GM21737 (cell line): Measurements from ENCODE around the gene HAND2.

ENCODE experiments used
- ATAC-seq: cut with Tn5 transposase; IDR thresholded peaks from one replicate; pipeline ENCODE4 v1.9.1; 2021; ENCODE audit warnings: mild to moderate bottlenecking, moderate library complexity; ENCODE audit not compliant: unreplicated experiment

Gene HAND2

DNA sequence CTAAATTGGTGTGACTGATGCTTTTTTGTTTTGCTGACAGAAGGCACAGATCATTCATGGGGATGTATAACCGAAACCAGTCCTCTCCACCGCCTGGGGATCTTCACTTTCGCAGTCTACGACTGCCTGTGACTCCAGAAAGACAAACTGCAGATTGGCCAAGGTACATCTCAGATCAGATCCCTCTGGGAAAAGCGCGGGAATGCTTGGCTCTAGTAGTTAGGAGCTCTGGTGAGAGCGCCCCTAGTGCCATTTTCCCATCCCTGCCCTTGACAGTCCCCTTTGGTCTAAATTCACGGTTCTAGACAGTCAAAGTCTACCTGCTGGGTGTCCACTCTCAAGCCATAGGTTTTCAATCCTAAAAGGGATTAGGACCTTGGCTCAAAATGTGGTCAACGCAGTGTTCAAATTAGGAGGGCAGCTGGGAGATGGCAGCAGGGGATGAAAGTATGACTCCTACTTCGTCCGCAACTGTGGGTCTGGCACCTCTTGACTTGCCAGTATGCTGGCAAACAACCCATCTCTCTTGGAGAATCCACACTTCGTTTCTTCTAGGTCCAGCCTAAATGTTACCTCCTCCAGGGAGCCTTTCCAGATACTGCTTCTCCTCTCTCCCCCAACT is 6.9 kb upstream of the HAND2 start:
- ATAC-seq = no peak

DNA sequence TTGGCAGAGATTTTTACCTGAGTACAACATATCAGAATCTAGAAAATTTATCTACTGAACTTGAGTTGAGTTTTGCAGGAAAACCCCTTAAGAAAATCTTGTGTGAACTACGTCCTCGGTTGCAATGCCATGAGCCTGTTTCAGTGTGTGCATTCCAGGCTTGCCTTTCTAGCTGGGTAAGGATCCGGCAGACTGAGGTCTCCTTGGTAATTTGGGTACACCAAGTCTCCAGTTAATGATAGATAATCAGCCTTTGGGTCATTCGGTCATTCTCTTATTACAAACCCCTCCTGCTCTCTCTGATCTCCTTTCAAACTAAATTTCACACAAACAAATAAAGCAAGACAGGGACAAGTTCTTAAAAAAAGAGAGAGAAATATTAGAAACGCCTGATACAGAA is 5.9 kb upstream of the HAND2 start:
- no peak for ATAC-seq

DNA sequence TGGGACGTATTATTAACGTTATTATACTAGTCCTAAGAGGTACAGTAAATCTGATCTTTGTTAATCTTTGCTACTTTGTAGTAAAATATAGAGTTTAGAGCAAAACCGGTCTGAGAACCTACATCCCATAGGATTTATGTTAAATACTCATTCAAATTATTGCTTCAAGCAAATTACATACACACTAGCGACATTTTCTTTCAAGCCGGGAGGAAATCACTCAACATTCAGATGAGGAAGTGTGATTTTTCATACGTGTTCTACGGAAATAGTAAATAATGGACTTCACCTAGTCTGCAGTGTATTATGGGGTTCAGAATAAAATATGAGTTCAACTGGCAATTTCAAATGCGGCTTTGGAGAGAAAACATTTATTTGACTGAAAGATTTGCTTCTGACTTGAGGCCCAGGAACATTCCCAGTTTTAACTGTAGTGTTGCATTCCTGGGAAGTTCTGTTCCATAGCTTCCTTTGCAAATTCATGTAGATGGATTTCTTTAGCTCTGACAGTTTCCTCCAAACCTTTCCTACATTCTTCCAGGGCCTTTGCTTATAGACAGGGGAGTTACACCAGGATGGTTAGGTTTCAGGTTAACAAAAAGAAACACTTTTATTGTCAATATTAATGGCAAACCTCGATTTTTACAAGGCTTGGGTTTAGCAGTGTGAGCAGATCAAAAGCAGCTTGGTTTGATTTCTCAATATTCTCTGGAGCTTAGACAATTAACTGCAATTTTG is 5.3 kb upstream of the HAND2 start:
- ATAC-seq = no peak

DNA sequence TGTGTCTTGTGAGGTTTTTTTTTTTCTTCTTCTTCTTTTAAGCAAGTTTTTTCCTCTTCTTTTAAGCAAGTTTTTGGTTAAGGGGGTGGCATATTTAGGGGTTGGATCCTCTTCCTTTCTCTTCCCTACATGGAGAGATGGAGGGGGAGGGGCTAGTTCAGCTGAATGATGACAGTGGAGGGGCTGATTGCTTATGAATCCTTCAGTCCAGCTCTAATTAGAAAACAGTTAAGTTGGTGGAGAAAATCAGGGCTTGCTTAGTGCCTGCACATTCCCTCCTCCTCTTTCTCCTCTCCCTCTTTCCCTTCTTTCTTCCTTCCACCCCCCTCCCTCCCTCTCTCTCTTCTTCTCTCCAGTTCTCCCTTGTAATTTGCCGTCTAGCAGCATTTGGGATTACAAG is 4.4 kb upstream of the HAND2 start:
- no peak for ATAC-seq

DNA sequence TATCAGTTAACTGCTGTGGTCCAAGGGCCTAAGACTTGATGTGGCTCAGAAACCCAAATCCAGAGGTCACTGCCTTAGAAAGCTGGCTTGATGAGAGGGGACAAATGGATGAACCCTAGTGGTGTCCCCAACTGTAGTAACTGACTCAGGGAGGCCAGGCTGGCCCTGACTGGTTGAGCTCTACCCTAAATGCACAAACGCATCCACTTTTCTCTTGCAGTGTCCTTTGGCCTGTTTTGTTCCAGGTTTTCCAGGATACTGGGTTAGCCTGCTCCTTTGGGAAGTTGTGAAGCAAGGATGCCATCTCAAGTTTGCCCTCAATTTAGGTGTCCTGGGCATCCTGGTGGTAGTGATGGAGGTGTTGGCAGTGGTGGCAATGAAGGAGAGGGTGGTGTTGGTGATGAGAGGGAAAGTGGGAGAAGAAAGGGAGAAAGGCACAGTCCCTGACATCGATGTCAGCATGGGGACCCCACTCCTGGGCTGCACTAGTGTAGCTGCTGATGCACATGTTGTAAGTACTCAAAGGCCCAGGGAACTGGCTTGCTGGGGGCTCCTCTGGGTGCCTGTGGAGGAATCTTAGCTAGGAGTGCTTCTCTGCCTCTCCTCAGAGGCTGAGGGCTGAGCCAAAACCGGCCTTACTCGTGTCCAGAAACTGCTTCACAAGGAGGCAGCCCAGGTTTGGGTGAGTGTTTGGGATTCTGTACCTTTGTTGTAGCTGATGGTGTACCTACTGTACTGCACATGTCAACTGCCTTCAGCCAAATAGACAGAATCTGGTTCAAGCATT is 2.9 kb upstream of the HAND2 start:
- no peak for ATAC-seq

DNA sequence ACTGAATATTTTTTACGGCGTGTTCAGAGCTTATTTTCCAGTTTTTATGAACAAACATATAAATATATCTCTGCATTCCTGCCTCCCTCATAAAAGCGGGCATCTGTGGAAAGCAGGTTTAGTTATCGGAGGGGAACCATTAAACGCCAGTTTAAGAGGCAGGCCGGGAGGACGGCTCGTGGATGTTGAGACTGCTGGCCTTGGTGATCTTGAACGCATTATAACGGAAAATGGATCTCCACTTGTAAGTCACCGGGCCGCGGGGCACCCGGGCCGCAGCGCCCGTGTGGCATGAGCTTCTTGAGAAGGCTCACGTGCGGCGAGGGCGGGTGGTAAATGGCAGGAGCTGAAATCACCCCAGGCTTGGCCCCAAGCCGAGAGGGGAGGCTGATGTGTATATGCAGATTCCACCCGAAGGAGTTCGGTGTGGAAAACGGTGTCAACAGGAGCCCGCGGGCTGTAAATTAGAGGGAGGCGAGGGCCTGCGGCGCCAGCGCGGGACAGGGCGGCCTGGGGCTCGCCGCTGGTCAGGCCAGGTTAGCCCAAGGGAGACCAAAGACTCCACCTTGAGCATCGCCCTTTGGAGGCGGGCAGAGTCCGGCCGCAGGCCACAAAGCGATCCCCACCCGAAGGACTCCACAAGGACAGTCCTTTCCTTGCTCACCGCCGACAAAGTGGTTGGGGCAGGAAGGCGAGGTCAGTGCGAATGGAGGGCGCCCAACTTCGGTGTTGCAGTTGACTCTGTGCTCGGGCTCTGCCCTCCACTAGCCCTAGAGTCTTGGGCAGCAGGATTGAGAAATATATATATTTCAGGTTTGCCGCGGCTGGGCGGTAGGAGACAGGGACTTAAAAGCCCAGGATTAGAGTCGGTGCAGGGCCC is 1.3 kb upstream of the HAND2 start:
- no peak for ATAC-seq

DNA sequence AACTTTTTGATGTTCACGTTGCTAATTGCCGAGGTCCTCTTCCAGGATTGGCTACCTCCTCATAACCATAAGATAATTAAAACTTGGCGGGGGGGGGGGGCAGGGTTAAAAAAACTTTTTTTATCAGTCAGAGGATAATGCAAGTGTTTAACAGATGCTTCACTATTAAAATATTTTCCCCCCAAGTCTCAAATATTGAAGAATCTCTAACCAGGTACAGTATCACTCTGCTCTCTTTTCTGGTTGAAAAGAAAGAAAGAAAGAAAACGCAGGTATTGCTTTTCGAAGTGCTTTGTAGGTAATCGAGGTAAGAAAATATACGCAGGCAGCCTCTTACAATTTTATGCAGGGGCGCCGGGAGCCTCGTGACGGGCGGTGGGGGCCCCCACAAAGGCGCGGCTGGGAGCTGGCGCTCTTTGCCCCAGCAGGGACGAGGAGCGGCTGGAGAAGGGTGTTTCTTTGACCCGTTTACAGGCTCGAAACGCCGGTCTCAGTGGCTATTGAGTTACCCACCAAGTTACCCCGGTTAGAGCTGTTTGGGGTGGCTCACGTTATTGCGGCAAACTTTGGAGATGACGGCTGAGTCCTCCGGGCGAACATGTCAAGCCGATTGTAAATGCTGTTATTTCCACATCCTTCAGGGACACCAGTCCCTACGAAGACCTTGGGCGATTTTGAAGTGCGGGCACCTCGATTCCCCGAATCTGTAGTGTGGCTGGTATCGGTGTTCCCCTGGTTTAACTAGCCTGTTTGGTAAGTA is 477 bp upstream of the HAND2 start:
- ATAC-seq = no peak

DNA sequence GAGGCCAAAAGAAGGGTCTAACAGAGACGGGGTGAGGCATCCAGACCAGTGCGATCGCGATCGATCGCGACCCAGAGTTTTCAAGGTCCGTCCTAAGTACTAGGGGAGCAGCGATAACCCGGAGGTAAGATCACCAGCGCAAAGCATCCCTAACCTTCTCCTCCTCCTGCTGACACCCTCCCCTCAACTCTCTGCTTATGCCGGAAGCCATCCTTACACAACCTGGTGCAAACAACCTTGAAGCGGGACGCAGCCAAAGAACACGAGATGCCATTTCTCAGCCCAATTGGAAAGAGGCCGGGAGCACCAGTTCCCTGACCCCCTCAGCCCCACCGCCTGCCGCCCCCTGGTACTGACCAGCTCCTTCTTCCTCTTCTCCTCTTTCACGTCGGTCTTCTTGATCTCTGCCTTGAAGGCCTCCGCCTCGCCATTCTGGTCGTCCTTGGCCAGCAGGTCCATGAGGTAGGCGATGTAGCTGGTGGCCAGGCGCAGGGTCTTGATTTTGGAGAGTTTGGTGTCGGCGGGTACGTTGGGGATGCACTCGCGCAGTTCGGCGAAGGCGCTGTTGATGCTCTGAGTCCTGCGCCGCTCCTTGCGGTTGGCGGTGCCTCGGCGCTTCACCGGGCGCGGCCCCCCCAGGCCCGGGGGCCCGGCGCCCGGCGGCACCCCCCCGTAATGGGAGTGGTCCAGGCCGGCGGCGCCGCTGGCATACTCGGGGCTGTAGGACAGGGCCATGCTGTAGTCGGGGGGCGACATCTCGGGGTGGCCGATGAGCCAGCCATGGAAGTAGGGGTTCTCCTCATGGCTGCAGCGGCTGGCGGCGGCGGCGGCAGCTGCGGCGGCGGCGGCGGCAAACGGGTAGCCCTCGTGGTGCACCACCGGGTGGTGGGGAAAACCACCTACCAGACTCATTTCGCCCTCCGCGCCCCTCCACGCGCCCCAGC is 1.4 kb downstream of the HAND2 start:
- no peak for ATAC-seq

DNA sequence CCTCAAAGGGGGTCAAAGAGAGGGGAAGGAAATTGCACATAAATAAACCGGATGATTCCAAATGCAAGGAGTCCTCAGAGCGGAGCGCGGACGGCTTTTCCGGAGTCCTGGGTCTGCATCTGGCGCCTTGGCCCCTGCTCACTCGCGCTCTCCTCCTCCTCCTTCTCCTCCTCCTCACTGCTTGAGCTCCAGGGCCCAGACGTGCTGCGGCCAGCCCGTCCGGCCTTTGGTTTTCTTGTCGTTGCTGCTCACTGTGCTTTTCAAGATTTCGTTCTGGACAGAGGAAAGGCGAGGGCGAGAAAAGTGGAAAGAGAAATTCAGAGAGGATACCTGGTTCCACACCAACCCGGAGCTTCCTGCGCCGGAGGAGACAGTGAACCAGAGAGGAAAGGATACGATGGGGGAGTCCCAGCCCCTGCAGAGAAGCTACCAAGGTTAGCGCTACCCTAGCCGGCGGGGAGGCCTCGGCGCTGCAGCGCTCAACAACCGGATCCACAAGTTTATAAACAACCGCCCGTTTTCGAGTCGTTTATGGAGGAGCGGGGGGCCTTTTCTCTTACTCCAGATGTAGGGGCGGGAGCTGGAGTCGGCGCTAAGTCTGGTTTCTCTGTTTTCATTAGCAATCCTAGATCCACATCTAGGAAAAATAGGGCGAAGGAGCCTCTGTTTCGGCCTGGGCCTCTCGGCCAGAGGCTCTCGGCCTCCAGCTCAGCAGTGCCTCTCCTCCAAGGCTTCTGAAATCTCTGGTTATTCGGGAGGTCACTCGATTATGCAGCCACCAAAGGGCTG is 2.7 kb downstream of the HAND2 start:
- ATAC-seq = no peak

DNA sequence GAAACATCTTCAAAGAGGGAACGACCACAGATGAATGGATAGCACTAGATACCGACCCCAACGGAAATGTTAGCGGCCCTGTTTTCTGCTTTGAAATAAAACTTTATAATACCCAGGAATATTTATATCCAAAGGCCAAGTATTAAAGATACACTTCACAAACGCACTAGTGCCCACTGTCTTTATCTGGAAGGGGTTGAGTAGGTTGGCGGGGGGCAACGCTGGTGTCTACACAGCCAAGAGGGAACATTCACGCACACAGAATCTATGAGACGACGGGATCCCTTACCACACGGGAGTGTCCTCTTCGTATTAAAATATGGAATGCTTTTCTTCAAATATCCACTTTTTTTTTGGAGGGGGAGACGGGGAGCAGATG is 3.3 kb downstream of the HAND2 start:
- ATAC-seq = no peak

DNA sequence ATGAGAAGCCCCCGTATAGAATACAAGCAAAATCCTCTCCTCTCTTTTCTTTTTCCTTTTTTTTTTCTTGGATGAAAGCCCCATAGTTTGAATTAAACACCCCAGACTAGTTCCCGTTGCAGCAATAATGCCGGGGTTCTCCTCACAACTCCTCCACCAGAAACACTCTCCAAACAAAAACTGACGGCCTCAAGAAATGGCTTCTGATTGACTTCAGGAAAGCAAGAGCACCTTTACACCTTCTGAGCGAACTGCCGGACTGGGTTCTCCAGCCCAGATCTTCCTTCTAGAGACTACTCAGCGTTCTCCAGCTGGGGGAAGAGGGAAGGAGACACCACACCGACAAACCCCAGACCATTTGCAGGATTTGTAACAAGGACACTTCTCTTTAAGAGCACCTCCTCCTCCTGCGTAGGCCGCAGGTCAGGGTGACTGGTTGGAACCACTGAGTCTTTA is 4.0 kb downstream of the HAND2 start:
- no peak for ATAC-seq

DNA sequence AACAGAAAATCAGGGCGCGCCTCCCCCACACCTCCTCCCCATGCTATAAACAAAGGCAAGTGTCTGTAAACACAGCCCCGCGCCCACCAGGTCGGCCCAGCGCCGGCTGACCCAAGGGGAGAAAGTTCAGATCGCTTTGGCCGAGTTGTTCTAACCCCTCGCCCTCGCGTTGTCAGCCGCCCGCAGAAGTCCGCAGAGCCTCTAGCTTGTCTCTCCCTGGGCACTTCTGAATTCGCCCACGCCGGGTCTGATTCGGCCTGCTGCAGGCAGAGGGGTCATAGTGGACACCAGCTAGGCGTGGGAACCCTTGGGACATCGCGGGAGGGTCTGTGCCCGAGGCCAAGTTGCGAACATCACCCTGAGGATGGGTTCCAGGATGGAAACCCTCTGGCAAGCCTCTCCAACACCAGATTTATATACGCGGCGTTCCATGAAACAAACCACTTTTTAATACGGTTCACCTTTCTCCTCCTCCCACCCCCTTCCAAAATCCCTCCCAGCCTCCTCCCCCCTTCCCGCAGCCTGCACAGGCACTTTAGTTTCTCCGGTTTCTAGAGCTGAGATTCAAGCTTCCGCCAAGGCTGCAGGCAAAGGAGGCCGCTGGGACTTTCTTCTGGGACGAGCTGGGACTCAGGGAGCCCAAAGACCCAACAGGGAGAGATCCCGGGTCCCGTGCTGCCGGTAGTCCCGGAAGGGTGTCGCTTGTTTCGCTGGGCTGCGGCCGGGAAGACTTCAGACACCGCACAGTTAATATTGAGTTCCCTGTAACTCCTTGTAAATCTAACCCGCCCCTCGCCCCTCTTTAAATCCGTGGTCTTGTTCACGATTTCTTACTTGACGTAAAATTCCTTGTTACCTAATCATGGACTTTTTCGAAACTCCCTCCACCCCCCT is 4.7 kb downstream of the HAND2 start:
- ATAC-seq = no peak

DNA sequence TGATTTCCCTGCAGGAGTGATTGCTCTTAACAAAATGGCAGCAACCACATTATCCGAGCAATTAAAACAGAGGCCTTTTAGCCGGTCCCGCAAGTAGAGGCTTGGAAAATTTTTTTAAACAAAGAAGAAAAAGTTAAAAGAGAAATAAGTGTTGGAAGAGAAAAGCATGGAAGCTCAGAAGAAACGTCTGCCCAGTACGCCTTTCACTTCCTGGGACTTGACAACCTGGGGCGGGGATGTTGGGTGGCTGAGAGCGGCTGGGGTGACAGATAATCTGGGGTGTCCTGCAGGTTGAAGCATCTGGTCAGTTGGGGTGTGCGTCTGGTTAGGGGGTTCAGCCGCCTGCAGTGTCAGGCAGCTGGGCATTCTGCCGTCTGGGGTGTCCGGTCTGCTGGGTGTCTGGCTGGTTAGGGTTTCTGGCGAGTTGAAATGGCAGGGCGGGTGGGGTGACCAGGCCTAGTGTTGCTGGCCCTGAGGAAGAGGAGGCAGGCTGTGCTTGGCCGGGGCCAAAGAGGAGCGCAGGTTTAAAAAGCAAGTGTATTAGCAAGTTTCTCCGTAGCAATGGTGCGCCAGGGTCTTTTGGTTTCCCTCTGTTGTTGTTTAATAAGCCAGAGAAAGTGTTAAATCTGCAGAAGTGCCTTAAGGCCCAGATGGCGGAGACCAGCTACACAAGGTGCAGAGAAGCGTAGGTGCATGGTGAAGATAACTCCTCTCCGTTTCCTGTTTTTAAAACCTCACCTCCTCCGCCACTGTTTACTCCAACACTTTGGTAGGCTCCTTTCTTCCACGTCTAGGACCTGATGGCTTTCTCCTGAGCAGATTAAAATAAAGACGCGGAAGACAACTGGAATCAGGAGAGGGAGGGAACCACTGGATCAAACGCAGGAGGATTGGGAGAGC is 5.6 kb downstream of the HAND2 start:
- no peak for ATAC-seq

DNA sequence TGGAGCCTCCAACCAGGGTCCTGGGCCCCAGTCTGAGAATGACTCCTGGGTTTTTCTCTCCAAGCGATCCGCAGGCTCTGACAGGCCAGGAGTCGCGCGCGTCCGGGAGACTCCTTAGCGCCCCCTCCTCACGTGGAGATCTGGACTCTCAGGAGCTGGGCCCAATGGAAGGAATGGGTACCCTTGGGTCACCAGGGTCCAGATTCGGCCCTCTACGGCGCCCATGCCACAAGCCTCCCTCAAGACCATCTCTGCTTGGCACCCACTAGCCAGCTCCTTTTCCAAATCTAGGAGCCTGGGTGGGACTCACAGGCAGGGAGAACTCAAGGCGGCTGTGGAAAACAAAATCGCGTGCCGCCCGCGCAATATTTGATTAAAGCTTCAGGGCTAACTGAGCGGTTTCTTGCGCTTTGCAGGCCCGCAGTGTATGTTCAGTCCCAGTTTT is 7.1 kb downstream of the HAND2 start:
- ATAC-seq = no peak

DNA sequence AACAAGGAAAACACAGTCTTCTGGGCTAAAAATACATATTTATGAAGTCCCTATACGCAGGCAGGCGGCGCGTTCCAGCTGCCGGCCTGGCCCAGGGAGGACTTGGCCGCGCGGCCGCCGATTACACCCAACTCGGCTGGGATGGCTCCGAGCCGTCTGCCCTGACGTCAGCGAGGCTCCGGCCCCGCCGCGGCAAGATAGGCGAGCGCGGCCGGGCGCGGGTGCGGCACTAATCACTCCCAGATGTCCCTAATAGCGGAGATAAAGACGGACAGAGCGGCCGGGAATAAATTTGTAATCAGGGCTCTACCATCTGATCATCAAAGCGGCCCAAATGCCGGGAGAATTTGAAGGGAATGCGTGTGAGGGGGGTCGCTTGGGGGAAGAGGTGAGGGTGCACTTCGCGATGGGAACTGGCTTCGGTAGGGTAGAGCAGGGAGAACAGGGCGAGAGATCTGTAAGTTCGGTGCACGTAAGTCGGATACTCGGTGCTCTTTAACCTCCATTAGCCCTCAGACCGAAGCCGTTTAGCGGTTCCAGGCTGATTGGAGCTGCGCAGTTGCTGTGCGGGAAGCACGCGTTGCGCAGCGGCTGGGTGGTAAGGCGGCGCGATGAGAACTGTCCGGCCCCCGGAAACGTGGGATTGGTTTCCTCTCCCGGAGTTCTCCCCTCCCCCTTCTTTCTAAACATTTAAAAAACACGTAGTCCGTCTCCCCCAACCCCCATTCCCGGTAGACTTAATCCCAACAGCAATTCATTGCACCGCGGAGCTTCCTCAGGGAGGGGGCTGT is 7.7 kb downstream of the HAND2 start:
- ATAC-seq = no peak
